ENCODE measurements around the gene SH3BP4.
"Not testable (repeated sequence)": the region's sequence is repeated elsewhere in the genome, so short reads cannot be mapped to it uniquely, and the experiment has no call there.

The SH3BP4 gene

DNA sequence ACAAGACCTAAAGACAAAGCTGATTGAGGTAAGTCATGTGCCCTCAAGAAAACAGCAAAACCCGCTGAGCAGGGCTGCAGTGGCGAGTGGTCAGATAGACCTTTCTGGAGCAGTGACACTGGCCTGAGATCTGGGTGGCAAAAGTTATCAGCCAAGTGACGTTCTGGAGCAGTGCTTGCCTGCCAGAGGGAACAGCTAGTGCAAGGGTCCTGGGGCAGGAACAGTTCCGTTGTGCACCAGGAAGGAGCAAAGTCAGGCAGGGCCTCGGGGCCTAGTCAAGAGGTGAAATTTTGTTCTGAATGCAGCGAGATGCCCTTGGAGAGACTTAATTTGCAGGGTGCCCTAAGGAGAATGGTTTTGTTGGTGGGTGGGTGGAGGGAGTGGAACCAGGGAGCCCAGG, 67.0 kb downstream of the SH3BP4 start:
- DNase-seq (ENCODE audit: low read depth), result no peak

DNA sequence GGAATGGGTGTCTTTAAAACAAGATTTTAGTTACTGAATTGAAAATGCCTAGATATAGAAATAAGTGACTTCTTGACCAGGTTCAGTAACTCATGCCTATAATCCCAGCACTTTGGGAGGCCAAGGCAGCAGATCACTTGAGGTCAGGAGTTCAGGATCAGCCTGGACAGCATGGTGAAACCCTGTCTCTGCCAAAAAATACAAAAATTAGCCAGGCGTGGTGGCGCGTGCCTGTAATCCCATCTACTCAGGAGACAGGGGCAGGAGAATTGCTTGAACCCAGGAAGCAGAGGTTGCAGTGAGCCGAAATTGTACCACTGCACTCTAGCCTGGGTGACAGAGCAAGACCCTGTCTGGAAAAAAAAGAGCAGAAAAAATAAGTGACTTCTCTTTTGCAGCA, 68.3 kb downstream of the SH3BP4 start:
- DNase-seq (ENCODE audit: low read depth), result not testable (repeated sequence)

DNA sequence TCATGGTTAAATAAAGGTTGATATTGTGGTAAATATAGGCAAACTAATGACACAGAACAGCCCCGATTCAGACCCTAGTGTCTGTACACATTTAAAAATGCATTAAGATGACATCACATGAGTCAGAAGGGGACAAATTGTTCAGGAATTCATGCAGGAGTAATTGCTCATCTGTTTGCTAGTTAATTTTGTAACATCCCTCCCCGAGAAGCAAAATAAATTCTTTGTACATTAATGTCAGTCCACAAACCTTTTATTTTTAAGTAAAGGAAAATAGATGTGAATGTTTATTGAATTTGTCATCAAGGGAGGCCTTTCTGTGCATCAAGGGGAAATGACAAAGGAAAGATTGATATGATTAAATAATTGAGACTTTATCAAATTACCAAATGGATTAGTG, 69.9 kb downstream of the SH3BP4 start:
- peak; percentile 59 for DNase-seq (ENCODE audit: low read depth)

DNA sequence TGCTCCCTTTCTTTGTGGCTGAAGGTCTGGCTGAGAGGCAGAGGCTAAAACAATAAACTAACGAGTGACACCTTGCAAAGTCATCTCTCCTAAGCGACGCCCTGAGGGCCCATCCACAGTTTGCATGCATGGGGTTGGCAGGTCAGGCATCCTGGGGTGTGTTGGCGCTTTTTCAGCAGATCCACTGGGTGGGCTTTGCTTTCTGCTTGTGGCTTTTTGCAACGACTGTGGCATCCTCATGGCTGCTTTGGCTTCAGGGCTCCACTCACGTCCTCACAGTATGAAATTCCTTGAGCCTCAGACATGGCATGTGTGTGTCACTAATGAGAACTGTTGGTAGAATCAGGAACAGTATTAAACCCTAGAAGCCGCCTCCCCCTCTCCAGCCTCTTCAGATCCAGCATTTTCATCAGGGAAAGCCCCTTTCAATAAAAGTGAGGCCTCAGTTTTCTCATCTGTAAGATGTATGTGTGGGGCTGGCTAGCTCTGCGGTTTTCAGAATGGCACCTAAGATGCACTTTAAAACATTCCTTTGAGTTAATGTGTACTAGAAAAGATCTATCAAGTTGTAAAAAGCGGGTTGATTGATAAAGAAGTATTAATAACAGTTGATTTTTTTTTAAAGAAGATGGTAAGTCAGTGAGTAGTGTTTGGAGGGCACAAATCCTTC, 72.5 kb downstream of the SH3BP4 start:
- DNase-seq (ENCODE audit: low read depth), result no peak

GRCh38 chr2:235024931-235025773, 73.3 kb downstream of the SH3BP4 start:
- DNase-seq (ENCODE audit: low read depth), result no peak

- DNase-seq (ENCODE audit: low read depth), result peak; percentile 33
Observed at GRCh38 chr2:235025800-235026536, 74.2 kb downstream of the SH3BP4 start.

GRCh38 chr2:235026649-235027557, 75.1 kb downstream of the SH3BP4 start:
- DNase-seq (ENCODE audit: low read depth), result no peak

DNA sequence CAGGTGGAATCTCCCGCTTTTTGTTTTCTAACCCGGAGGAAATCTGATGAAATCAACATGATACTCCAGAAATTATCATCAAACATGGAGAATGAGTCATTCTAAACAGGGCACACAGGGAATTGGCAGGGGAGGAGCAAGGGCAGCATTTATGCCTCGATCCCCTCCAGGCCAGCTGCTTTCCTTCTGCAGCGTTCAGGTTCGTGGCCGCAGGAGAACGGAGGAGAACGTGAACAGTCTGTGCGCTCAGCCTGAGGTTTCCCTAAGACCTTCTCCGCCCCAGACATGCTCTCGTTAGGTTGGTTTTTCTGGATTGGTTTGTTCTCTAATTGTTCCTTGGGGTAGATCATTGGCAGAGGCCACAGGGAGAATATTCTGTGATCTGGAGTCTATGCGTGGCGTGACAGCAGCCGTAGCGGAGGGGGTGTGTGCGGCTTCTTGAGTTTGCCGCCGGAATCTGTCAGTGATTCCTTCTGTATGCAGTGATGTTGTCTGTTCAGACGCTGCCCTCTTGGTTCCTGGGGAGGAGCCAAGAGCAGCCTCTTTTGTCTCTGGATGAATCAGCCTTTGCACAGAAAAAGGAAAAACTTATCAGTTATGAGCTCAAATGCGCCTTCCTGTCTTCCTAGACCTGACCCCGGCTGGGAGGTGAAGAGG, 75.9 kb downstream of the SH3BP4 start:
- peak; percentile 39 for DNase-seq (ENCODE audit: low read depth)

- no peak for DNase-seq (ENCODE audit: low read depth)
Observed at GRCh38 chr2:235028646-235029045, 76.8 kb downstream of the SH3BP4 start.

DNA sequence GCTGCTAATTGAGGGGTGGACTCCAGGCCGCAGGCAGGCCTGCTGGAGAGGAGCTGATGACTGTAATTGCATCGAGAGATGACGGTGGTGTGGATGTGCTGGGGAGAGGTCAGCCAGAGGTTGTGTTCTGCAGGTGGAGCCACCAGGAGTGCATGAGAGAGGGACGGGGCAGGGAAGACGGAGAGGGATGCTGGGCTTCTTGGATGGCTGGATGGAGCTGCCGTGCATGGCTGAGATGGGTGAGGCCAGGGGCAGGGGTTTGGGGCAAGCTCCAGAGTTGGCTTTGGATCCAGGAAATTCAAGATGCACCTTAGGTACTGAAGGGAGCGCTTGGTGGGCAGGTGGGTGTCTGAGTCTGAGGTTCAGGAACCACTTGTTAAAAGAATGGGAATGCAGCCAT, 77.2 kb downstream of the SH3BP4 start:
- no peak for DNase-seq (ENCODE audit: low read depth)

GRCh38 chr2:235030126-235030525, 78.3 kb downstream of the SH3BP4 start:
- DNase-seq (ENCODE audit: low read depth), result no peak

GRCh38 chr2:235030936-235031335, 79.1 kb downstream of the SH3BP4 start:
- no peak for DNase-seq (ENCODE audit: low read depth)

GRCh38 chr2:235031686-235032373, 80.0 kb downstream of the SH3BP4 start:
- DNase-seq (ENCODE audit: low read depth), result no peak

DNA sequence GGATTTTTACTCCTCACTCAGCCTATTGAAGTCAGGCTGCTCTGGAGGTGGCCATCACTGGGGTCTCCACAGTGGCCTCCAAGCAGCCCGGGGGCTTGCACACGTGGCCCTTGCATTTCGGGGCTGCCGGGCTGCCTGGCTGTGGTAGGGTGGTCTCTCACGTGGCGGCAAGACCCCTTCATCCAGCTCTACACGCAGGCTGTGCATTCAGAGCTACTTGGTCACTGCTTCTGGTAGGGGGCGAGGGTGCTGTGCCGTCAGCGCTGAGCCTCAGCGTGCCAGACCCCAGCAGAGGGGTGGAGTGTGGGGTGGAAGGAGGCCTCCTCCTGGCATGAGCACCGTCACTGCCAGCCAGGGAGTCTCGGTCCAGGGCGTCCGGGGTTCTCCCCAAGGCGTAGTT, 80.6 kb downstream of the SH3BP4 start:
- DNase-seq (ENCODE audit: low read depth), result no peak

GRCh38 chr2:235032949-235033348, 81.1 kb downstream of the SH3BP4 start:
- no peak for DNase-seq (ENCODE audit: low read depth)

GRCh38 chr2:235034265-235035118, 82.7 kb downstream of the SH3BP4 start:
- DNase-seq (ENCODE audit: low read depth), result no peak

DNA sequence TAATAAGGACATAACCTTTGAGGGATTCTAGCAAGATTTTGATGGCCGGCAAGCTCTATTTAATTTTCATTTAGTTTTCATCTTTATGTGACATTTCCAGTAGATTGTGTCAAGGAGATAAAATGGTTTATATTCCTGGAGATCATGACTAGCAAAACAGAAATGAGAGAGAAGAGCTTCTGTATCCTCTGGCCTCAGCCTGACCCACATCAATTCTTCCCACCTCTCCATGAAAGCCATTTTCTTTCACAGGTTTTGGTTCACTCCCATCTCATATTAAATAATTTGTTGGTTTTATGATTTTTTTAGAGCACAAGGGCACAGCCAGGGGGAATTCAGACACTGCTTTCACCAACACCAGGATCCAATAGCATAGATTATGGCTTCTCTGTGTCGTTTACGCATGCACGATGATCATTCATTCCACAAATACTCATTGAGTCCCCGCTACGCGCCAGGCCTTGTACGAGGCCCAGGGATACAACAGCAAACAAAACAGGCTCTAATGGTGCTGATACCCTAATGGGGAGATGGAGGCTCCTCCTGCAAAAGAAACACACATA, 85.9 kb downstream of the SH3BP4 start:
- DNase-seq (ENCODE audit: low read depth), result no peak

GRCh38 chr2:235041221-235041917, 89.6 kb downstream of the SH3BP4 start:
- DNase-seq (ENCODE audit: low read depth), result no peak

Measured in stromal cell of bone marrow (primary cell).